GM20000 (cell line): ENCODE results near the gene LRP2.

Source experiments
- DNase-seq: peaks from one replicate; pipeline ENCODE4 v3.0.0; 2012; ENCODE audit warnings: low spot score
- TF ChIP-seq, protein P1 (sequence below): IDR thresholded peaks from 2 replicates; pipeline ENCODE4 v1.5.1; 2012; ENCODE audit warnings: mild to moderate bottlenecking, control low read depth; ENCODE audit errors: extremely low read depth, missing control alignments

The LRP2 gene

GRCh38 chr2:169348321-169349024 lies 13.9 kb downstream of the LRP2 start:
- no peak for DNase-seq
- TF ChIP-seq, protein P1, sequence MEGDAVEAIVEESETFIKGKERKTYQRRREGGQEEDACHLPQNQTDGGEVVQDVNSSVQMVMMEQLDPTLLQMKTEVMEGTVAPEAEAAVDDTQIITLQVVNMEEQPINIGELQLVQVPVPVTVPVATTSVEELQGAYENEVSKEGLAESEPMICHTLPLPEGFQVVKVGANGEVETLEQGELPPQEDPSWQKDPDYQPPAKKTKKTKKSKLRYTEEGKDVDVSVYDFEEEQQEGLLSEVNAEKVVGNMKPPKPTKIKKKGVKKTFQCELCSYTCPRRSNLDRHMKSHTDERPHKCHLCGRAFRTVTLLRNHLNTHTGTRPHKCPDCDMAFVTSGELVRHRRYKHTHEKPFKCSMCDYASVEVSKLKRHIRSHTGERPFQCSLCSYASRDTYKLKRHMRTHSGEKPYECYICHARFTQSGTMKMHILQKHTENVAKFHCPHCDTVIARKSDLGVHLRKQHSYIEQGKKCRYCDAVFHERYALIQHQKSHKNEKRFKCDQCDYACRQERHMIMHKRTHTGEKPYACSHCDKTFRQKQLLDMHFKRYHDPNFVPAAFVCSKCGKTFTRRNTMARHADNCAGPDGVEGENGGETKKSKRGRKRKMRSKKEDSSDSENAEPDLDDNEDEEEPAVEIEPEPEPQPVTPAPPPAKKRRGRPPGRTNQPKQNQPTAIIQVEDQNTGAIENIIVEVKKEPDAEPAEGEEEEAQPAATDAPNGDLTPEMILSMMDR: no peak

DNA sequence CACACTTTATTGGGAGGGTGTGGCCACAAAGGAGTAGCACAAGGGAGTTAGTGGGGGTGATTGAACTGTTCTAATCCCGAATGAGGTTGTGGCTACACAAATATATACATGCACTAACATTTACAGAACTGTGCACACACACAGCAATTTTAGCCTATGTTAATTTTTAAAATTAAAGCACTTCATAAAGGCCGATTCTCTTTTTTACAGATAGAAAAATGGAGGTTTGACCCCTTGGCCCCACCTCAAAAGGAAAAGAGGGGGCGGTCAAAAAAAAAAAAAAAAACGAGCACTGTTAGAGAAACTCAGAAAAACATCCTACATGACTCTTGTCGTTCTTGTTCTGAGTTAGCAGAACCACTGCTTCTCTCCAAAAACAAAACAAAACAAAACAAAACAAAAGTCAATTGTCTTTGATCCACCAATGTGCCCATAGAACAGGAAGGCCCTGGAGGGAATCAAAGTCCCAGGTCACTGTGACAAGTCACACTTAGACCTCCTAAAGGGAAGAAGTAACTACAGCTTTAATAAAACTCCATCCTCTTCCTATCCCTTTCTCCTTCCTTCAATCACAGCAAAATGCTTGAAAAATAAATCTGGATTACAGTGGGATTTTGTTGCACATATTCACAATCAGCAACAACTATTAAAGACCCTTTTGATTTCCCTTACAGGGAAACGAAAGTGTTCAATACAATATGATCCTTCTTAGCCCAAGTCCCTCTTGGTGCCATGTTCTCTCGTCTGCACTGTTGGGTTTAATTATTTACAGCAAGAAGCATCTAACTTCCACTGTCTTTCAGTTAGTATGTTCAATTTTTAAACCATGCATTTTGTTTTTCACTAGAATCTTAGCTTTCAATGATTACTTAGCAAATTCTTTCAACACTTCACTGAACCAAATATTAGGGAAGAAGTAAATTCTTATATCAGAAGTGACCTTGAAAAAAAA lies 16.6 kb downstream of the LRP2 start:
- DNase-seq: no peak
- TF ChIP-seq, protein P1: no peak

DNA sequence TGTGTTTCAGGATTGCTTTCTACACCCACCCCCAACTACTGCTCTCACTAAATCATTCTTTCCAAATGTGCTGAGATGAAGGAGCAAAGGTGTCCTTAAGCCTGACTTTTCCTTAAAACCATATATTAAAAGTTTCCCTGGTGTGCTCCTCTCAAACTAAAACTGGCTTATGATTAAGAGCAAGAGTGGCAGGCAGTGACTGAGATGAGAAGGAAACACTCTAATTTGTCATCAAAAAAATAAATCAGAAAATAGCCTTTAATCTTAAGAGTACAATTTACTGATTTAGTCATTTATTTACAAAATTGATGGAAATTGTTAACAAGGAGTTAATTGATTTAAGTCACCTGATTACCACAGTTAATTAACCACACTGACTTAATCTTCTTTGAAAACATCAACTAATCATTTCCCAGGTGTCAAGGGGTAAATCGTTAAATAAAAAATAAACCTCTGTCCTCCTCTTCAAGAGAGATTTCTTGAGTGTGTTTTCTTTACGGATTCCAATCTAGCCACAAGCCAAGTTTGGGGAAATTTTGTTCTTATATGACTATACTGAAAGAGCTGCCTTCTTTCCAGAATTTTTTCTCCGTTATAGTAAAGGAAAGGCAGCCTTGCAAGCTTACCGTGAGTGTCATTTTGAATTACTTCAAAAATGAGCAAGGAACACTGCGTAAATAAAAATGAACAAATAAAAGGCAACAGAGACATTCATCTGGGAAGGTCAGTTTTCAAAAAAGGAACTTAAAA lies 17.4 kb downstream of the LRP2 start:
- TF ChIP-seq, protein P1: no peak
- no peak for DNase-seq

DNA sequence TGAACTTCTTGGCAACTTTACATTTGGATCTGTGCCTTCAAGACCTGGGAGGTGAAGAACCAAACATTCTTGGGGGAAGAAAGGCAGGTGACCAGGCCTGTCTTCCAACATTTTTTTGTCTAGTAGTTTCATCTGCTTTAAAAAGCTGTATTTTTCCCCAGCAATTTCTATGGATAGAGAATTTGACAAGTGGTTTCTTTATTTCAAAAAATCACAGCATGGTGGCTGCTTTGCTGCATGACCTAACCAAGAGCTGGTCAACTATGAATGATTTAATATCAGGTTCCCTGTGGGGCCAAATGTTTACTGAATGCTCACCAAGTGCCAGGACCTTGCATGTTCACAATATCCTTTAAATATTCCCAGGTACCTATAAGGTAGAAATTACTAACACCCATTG lies 19.1 kb downstream of the LRP2 start:
- no peak for DNase-seq
- TF ChIP-seq, protein P1: no peak

DNA sequence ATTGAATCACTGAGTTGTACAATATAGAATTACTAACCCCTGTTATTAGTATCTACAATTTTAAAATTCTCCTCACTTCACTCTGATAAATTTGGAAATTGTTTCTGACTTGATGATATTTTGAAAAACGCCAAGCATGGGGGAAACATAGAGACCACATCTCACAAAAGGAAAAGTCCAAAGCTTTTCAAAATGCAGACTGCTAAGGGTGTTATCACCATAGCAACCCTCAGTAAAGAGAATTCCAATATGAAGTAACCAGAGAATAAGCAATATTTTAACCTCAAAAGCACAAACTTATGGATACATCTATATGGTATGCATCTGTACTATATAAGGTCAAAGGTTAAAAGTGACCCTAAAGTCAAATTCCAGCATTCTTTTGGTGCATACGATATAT lies 22.7 kb downstream of the LRP2 start:
- TF ChIP-seq, protein P1: no peak
- DNase-seq: no peak

GRCh38 chr2:169336695-169337094 lies 25.6 kb downstream of the LRP2 start:
- TF ChIP-seq, protein P1: no peak
- no peak for DNase-seq
